ENCODE measurements around the gene HJURP.

Gene HJURP

GRCh38 chr2:233793465-233794127 lies 60.7 kb downstream of the HJURP start:
- DNase-seq (ENCODE audit: low spot score), result peak; percentile 39

GRCh38 chr2:233792720-233793119 lies 61.6 kb downstream of the HJURP start:
- peak; percentile 31 for DNase-seq (ENCODE audit: low spot score)

- DNase-seq (ENCODE audit: low spot score), result peak; percentile 22
These were observed 62.4 kb downstream of the HJURP start for GRCh38 chr2:233791883-233792329.

GRCh38 chr2:233791151-233791882 lies 63.0 kb downstream of the HJURP start:
- DNase-seq (ENCODE audit: low spot score), result peak; percentile 22

GRCh38 chr2:233789554-233789953 lies 64.8 kb downstream of the HJURP start:
- DNase-seq (ENCODE audit: low spot score), result peak; percentile 32

Measured in ecto neural progenitor cell (in vitro differentiated cells).